ENCODE data around the gene SAA1.
"Not testable (repeated sequence)": the region's sequence is repeated elsewhere in the genome, so short reads cannot be mapped to it uniquely, and the experiment has no call there.

SAA1 gene

GRCh38 chr11:18259259-18259658 is 6.8 kb upstream of the SAA1 start:
- DNase-seq (ENCODE audit: low read depth in 3 of 3), result no peak

- no peak for DNase-seq (ENCODE audit: low read depth in 3 of 3)
Measured at GRCh38 chr11:18261721-18262120, 4.3 kb upstream of the SAA1 start.

DNA sequence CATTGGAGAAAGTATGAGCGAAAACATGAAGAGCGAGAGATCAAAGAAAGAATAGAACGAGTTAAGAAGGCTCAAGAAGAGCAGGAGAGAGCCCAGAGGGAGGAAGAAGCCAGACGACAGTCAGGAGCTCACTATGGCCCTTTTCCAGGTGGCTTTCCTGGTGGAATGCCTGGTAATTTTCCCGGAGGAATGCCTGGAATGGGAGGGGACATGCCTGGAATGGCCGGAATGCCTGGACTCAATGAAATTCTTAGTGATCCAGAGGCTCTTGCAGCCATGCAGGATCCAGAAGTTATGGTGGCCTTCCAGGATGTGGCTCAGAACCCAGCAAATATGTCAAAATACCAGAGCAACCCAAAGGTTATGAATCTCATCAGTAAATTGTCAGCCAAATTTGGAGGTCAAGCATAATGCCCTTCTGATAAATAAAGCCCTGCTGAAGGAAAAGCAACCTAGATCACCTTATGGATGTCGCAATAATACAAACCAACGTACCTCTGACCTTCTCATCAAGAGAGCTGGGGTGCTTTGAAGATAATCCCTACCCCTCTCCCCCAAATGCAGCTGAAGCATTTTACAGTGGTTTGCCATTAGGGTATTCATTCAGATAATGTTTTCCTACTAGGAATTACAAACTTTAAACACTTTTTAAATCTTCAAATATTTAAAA is 3.2 kb upstream of the SAA1 start:
- DNase-seq (ENCODE audit: low read depth in 3 of 3), result not testable (repeated sequence)

GRCh38 chr11:18264035-18264434 is 2.0 kb upstream of the SAA1 start:
- no peak for DNase-seq (ENCODE audit: low read depth in 3 of 3)

DNA sequence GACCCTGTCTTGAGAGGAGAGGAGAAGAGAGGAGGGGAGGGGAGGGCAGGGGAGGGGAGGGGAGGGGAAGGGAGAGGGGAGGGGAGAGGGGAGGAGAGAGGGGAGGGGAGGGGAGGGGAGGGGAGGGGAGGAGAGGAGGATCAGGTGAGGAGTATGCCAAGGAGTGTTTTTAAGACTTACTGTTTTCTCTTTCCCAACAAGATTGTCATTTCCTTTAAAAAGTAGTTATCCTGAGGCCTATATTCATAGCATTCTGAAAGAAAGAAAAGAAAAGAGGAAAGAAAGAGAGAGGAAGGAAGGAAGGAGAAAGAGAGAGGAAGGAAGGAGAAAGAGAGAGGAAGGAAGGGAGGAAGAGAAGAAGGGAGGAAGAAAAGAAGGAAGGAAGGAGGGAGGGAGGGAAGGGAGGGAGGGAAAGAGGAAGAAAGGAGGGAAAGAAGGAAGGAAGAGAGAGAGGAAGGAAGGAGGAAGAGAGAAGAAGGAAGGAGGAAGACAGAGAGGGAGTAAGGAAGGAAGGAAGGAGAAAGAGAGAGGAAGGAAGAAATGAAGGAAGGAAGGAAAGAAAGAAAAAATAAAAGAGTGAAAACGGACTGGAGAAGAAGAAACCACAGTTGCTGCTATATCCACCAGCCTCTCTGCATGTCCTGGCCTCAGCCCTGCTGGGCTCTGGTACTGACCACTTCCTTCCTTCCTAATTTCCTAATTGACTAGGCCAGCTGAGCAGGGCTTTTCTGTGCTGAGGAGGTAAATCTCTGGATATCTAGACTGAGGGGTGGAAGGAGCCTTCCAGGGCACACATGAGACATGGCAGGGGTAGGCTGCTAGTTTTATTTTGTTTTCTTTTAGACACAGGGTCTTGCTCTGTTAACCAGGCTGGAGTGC is 1.1 kb upstream of the SAA1 start:
- DNase-seq (ENCODE audit: low read depth in 3 of 3), result no peak

- DNase-seq (ENCODE audit: low read depth in 3 of 3), result not testable (repeated sequence)
Measured at GRCh38 chr11:18267335-18268133, 1.5 kb downstream of the SAA1 start.

DNA sequence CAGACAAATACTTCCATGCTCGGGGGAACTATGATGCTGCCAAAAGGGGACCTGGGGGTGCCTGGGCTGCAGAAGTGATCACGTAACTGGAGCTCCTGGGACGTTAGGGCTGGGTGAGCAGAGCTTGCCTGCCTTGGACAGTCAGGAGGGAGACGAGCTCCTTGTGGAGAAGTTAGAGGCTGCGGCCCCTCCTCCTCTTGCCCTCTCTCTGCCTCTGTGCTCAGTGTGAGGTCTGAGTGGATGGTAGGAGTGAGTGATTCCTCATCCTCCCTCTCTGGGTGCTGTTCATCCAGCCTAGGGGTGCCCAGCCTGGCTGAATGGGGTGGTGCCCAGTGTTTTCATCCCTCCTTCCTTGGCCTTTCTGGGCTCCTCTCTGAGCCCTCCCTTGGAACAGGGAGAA is 3.2 kb downstream of the SAA1 start:
- DNase-seq (ENCODE audit: low read depth in 3 of 3), result not testable (repeated sequence)

DNA sequence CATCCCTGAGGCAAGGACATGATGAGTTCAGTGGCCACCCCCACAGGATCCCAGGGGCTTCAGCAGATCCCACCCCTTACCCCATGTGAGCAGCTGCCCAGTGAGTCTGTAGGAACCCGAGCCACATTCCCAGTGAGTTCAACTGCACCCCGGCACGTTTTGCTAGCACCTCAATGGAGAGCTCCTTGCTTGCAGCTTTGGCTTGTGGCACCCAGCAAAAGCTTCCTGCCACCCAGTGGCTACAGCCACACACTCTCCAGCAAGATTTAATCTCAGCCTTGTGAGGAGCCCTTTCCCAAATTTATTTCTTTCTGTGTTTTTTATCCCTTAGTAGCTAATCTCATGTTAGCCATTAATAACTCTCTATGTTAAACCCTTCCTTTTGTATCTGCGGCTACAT is 4.0 kb downstream of the SAA1 start:
- DNase-seq (ENCODE audit: low read depth in 3 of 3), result no peak

DNA sequence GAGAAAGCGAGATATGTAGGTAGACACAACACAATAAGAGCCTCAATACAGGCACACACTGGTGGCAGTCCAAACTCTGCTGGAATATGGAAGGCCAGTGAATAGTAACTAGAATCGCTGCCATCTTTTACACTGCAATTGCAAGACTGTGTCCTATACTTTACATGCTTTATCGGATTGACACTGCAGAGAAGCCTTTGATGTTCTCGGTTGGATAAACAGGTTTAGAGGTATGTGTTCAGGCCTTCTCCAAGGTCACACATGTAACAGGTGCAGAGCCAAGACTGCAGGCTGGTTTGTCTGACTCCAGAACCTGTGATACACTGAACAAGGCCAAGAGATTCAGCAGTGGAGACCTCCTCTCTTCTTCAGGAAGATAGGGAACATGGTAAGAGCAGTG is 5.1 kb downstream of the SAA1 start:
- DNase-seq (ENCODE audit: low read depth in 3 of 3), result no peak

DNA sequence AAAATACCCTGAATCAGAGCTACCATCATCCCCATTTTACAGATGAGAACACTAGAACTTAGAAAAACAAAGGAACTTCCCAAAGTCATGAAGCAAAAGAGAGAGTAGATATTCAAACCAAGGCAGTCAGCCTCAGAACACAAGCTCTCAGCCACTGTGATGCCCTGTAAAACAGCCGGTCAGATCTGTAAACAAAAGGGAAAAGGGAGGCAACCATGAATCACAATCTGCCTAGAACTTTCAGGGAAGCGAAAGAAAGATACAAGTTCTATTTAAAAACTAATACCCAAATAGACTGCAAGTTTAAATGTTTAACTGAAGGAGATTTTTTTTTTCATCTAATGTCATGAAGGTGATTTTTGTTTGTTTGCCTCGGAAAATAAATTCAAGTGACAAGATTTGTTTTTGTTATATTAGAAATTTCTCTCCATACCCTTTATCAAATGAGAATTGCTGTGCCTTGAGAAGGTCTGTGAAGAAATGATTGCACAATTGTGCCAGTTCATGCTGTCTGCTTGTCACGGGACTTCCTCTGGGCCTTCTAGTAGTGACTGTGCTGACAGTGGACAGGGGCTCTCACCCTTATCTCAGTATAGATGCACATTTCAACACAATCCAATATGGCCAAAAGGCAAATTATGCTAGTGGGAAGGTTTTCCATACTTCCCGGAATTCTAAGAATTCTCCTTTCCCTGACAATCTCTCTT is 11.7 kb downstream of the SAA1 start:
- no peak for DNase-seq (ENCODE audit: low read depth in 3 of 3)

GRCh38 chr11:18280438-18281045 is 14.5 kb downstream of the SAA1 start:
- no peak for DNase-seq (ENCODE audit: low read depth in 3 of 3)

GRCh38 chr11:18282626-18283025 is 16.6 kb downstream of the SAA1 start:
- no peak for DNase-seq (ENCODE audit: low read depth in 3 of 3)

- no peak for DNase-seq (ENCODE audit: low read depth in 3 of 3)
Measured at GRCh38 chr11:18285841-18286240, 19.8 kb downstream of the SAA1 start.

DNA sequence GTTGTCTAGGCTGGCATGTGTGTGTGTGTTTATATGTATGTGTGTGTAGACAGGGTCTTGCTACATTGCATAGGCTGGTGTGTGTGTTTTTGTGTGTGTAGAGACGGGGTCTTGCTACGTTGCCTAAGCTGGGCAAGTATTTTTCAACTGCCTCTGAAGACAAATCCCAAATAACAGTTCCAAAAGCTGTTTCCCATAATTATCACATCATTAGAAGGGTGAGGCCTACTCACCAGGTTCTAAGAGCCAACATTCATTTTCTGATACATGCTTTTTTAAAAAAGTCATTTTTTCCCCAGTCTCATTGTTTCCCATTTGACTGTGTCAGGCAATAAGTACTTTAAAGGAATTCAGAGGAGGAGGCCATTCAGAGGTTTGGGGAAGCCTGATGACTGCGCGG is 22.8 kb downstream of the SAA1 start:
- DNase-seq (ENCODE audit: low read depth in 3 of 3), result no peak

DNA sequence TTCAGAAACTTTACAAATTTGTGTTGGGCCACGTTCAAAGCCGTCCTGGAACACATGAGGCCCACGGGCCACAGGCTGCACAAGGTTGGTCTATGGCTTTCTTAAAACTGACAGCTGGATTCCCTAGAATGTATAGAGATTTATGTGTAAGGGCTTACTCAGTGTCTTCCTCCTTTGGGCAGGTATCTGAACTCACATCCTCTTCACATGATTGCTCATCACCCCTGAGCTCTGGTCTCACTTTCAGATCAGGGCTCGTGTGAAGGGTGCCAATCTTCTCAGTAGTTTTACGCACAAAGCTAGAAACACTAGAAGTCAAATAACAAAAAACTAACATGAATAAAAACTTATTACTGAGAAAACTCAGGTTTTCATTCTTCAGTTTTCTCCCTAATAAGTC is 28.8 kb downstream of the SAA1 start:
- DNase-seq (ENCODE audit: low read depth in 3 of 3), result no peak

- DNase-seq (ENCODE audit: low read depth in 3 of 3), result no peak
Measured at GRCh38 chr11:18295316-18295715, 29.3 kb downstream of the SAA1 start.

DNA sequence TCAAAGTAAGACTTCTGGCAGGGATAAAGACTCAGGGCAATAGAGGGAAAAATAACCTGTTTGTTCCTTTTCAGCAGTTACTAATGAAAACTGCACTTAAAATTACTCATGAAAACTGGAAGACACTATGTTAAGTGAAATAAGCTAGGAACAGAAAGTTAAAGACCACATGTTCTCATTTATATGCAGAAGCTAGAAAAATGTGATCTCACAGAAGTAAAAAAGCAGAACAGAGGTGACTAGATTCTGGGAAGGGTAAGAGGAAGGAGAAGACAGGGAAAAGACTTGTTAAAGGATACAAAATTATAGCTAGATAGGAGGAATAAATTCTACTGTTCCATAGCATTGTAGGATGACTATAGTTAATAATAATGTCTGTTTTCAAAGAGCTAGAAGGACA is 33.7 kb downstream of the SAA1 start:
- no peak for DNase-seq (ENCODE audit: low read depth in 3 of 3)

DNA sequence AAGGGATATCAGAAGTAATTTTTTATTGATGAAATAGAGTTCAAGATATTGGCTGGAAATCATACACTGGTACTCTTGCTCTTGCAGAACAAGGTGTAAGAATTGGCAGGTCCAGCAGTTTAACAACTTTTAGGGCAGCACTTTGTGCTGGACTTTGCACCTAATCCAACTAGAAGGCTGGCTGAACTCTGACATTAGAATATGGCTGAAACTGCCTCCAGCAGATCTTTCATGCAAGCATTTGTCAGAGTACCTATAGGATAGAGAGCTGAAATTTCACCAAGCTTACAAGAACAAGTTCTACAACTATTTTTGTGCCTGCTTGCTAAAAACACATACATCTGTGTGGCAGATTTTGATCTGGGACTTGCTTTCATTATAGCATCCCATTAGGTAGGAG is 38.7 kb downstream of the SAA1 start:
- DNase-seq (ENCODE audit: low read depth in 3 of 3), result no peak

- no peak for DNase-seq (ENCODE audit: low read depth in 3 of 3)
Measured at GRCh38 chr11:18307461-18308139, 41.5 kb downstream of the SAA1 start.

DNA sequence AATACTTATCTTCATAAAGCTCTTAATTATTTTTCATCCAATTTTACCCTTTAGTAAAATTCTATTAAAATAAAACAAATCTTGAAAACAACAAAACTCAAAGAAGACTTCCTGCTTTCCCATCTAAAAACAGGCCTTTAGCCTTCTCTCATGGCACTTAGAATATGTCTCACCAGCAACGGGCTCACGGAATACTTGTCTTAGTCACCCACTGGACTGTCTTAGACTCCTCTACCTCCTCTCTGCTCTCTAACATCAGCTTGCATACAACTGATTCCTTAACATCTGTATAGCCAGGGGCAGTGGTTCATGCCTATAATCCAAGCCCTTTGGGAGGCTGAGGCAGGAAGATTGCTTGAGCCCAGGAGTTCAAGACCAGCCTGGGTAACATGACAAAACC is 42.2 kb downstream of the SAA1 start:
- no peak for DNase-seq (ENCODE audit: low read depth in 3 of 3)

DNA sequence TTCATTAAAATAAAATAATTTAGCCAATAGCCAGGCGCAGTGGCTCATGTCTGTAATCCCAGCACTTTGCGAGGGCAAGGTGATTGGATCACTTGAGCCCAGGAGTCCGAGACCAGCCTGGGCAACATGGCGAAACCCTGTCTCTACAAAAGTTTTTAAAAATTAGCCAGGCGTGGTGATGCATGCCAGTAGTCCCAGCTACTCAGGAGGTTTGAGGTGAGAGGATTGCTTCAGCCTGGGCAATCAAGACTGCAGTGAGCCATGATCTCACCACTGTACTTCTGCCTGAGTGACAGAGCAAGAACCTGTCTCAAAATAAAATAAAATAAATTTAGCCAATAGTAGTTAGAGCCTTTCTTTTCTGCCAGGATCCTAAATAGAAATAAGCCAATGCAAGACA is 43.6 kb downstream of the SAA1 start:
- no peak for DNase-seq (ENCODE audit: low read depth in 3 of 3)

Data from stimulated activated CD4-positive, alpha-beta T cell treated with anti-CD3 and anti-CD28 coated beads, TNF-alpha, amount 100 ng/mL, for 24 hours (primary cell).